Measurements from ENCODE around the gene DRC1. TPM values are rescaled to one million over a fixed set of nuclear protein-coding genes. Genes with fewer than 3 reads are reported as not detected.
"Not testable (repeated sequence)": the region's sequence is repeated elsewhere in the genome, so short reads cannot be mapped to it uniquely, and the experiment has no call there.

DRC1 gene
- total RNA-seq, 1 donor from 2014 or later, result not detected

GRCh38 chr2:26463244-26464192 is 61.8 kb downstream of the DRC1 start:
- DNase-seq, result no peak

GRCh38 chr2:26464390-26465265 is 62.9 kb downstream of the DRC1 start:
- no peak for DNase-seq

- DNase-seq, result no peak
Observed at GRCh38 chr2:26465266-26465925, 63.7 kb downstream of the DRC1 start.

- no peak for DNase-seq
Observed at GRCh38 chr2:26465981-26466471, 64.3 kb downstream of the DRC1 start.

GRCh38 chr2:26466662-26467310 is 65.1 kb downstream of the DRC1 start:
- DNase-seq, result no peak

- DNase-seq, result not testable (repeated sequence)
Observed at GRCh38 chr2:26468544-26468943, 66.8 kb downstream of the DRC1 start.

GRCh38 chr2:26469092-26469710 is 67.5 kb downstream of the DRC1 start:
- no peak for DNase-seq

GRCh38 chr2:26469955-26470354 is 68.2 kb downstream of the DRC1 start:
- no peak for DNase-seq

GRCh38 chr2:26470601-26471260 is 69.0 kb downstream of the DRC1 start:
- DNase-seq, result no peak

GRCh38 chr2:26471289-26471688 is 69.6 kb downstream of the DRC1 start:
- no peak for DNase-seq

- no peak for DNase-seq
Observed at GRCh38 chr2:26471766-26472706, 70.3 kb downstream of the DRC1 start.

- no peak for DNase-seq
Observed at GRCh38 chr2:26472821-26473655, 71.3 kb downstream of the DRC1 start.

- DNase-seq, result no peak
Observed at GRCh38 chr2:26473796-26474195, 72.1 kb downstream of the DRC1 start.

GRCh38 chr2:26474261-26474785 is 72.6 kb downstream of the DRC1 start:
- DNase-seq, result no peak

GRCh38 chr2:26475037-26475436 is 73.3 kb downstream of the DRC1 start:
- no peak for DNase-seq

GRCh38 chr2:26475832-26476501 is 74.2 kb downstream of the DRC1 start:
- DNase-seq, result no peak

GRCh38 chr2:26477126-26477910 is 75.6 kb downstream of the DRC1 start:
- no peak for DNase-seq

All from skin of body (tissue), 2 donors.